GM18909 (cell line): Measurements from ENCODE around the gene MTA3.

Experiments used
- ATAC-seq: cut with Tn5 transposase; IDR thresholded peaks from one replicate; pipeline ENCODE4 v1.9.1; 2021; ENCODE audit warnings: mild to moderate bottlenecking; ENCODE audit not compliant: unreplicated experiment, poor library complexity

The MTA3 gene

DNA sequence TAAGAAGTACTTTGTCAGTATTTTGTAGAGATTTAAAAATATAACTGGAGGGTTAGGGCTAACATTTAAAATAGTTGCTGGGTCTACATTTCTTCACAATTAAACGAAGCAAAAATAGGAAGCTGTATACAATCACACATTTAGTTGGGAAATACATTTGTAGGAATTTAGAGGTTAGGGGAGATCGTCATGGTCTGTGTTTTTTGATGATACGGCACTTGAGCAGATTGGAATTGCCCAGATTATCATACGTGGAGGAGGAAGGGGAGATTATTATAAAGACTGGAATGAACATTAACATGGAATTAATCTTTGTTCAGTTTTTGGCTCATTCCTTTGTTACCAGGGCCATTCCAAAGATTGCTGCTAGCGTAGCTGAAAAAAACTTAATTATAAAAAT is 84.6 kb downstream of the MTA3 start:
- no peak for ATAC-seq

DNA sequence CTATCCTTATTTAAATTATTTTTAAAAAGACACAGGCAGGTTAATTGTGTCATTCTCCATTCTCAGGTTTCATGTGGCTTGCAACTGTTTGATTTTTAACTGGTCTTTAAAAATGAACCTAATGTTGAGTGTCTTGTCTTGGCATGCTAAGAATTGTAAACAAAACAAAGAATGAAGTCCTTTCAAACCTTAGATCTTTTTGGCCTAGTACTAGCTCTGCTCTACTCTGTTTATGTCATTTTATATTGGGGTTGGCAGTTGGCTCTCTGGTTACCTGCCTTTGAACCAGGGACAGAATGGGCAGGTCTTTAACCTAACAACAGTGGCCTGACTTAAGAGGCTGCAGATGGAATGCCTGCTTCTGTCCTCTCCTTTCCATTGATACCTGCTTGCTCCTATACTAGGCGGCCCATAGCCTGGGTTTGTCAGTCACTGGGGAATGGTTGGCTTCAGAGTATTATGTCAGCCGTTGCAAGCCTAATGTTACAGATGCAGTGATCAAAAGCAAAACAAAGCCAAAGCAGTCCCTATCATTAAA is 85.5 kb downstream of the MTA3 start:
- ATAC-seq = no peak

DNA sequence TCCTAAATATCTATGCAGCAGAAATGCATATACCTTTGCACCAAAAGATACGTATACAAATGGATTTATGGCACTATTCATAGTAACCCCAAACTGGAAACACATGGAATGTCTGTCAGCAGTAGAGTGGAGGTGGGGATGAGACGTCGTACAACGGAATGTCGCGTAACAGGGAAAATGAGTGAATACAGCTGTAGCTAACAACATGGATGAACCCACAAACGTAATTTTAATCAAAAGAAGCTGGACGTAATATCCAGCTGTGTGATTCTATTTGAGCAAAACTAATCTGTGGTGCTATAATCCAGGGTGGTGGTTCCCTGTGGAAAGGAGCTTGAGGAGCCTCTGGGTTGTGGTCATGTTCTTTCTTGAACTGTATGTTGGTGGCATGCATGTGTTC is 89.9 kb downstream of the MTA3 start:
- ATAC-seq = no peak

DNA sequence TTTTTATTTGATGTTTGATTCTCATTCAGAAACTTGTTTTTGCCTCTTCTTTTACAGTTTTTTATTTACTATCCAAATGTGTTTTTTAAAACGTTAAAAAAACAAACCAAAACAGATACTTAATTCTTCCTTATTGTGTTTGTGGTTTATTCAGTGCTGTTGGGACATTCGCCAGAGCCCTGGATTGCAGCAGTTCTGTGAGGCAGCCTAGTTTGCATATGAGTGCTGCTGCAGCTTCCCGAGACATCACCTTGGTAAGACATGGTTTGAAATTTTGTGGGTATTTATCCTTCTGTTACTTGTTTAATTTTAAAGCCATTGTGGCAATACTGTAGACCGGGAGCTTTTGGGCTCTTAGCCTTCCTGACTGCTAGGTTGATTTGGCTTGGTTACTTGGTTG is 91.2 kb downstream of the MTA3 start:
- no peak for ATAC-seq

DNA sequence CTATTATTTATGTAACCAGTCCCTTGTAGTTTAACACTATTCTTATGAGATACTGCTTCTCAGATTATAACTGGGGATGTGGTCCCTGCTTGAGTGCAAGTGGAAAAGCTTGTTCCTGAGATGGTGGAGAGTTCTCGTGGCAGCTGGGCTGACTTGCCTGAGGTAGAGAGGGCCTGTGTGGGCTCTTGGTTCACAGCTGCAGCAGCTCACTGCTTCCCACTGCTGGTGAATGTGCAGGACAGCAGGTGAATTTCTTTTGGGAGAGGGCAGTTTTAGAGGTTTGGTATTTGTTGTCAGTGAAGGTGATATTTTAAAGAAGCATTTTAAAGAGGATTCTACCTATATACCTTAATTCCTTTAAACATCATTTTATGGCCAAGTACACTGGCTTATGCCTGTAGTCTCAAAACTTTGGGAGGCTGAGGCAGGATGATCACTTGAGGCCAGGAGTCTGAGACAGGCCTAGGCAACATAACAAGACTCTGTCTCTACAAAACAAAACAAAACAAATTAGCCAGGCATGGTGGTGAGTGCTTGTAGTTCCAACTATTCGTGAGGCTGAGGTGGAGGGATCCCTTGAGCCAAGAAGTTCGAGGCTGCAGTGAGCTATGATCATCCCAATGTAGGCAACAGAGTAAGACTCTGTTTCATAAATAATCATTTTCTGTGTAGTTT is 94.8 kb downstream of the MTA3 start:
- peak; percentile 86 for ATAC-seq

DNA sequence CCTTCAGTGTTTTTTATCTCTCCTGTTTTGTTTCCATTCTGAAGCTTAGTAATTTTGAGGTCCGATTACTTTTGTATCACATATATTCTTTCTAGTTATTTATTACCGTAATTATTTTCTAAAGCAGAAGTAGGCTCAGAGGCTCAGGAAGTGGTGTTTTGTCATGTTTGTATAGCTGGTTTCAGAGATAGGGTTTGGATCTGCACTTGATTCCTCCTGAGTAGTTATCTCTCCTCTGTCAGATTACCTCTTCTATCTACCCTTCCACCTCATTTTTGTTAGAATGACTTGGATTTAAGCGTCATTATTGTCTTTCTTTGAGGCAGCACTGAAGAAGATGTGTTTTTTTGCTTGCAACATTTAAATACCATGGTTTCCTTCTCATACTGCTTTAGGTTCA is 95.4 kb downstream of the MTA3 start:
- peak; percentile 77 for ATAC-seq

DNA sequence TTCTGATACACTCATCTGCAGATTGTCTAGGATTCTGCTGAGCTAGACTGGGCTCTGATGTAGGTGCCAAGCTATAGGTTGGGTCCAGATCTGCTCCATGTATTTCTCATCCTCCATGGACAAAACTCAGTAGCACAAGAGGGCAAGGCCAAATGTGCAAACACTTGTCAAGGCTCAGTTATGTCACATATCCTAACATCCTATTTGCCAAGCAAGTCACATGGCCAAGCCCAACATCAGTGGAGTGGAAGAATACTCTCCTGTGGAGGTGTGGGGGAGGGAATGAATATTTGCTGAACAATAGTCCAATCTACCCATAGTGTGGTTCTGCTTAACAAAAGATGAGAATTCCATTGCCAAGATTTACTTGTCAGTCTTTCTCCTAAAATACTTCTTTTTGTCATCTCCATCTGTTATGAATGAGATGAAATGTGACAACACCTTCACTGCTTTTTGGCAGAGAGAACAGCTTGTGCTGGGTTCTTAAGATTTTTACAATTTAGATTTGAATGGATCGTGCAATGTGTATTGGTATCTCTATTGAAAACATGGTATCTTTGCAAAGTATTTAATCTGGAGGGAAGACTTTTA is 105.7 kb downstream of the MTA3 start:
- no peak for ATAC-seq

DNA sequence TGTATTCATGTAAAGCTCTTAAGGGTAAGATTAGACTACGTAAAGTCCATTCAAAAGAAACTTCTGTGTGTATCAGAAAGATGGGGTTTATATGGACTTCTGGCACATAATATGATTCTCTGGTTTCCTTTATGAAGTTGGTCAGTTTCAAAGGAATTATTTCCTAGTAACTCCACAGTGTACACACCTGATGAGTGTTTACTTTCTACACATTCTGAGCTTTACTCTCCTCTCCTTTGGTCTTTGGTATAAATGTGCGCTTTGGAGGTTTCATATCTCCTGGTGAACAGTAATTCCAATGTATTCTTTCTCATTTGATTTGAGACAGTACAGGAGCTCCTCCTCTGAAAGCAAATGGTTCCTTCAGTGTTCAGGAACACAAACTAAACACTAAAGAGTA is 107.4 kb downstream of the MTA3 start:
- no peak for ATAC-seq

DNA sequence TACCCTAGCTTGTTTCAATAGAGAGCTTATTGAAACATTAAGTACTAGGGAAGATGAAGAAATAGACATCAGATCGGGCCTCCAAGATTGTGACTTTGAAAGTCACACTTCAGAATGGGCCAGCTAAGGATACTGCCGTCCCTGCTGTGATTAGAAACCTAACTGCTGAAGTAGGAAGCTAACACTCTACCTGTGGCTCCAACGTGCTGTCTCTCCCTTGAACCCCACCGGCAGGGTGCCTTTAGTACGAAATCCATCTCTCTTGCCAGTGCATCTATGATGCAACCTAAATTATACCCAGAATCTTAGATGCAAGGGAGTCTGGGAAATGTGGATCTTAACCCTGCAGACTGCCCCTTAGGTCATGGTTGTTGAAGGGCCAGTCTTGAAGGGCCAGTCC is 116.9 kb downstream of the MTA3 start:
- ATAC-seq = no peak

DNA sequence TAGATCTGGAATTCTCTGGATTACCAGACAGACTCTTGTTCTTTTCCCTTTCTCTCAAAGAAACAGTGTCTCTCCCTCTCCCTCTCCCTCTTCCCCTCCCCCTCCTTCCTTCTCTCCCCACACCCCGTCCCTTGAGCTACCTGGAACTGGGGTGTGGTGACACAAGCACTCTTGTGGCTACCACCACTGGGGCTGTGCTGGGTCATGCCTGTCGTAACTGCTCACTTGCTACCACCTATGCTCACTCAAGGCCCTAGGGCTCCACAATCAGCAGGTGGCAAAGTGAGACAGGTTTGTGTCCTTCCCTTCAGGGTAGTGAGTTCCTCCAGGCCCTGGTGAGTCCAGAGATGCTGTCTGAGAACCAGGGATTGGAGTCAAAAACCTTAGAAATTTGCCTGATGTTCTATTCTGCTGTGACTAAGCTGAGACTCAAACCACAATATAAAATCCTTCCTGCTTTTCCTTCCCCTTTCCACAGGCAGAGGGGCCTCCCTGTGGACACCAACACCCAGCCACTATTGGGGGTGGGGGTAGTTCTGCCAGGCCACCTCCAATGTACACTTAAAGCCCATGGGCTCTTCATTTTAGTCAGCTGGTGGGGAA is 124.7 kb downstream of the MTA3 start:
- ATAC-seq = no peak

DNA sequence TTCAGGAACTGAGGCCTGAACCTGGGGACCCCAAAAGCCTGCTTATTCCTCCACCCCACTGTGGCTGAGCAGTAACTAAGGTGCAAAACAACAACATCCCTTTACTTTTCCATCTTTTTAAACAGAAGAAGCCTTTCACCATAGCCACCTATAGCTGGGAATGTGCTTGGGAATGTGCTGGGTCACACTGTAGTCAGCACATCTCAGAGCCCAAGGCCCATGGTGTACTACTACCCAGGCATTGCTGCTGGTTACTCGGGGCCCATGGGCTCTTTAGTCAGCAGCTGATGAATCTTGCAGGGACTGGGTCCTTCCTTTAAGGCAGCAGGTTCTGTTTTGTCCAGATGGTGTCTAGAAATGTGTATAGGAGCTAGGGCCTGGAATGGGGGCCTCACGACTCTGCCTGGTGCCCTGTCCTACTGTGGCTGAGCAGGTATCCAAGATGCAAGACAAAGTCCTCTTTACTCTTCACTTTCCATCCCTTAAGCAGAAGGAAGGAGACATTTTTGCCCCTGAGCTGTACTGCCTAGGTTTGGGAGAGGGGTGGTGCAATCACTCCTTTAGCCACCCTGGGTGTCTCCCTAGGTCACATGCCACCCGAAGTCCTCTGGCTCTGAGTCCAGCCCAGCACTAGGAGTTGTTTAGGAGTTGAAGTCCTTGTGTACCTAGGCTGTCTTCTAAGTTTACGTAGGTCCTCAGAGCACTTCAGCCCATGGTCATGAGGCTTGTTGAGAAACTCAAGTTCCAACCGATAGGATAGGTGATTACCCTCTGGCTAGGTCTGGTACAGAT is 125.5 kb downstream of the MTA3 start:
- no peak for ATAC-seq

DNA sequence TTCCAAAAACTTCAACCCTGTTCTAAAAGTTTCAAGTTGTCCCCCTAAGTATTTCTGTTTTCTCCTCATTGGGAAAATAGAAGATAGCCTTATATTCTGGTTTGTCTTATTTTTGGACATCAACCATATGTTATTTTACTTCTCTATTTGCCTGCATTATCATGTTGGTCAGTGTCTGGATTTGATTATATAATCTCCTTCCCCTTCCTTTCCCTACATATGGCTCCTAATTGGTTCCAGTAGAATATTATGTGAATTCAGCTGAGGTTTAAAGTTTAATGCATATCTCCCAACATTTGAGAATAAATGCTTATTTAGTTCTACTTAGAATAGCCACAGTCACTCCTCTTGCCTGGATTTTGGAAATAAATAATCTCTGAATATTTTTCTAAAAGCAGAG is 128.6 kb downstream of the MTA3 start:
- ATAC-seq = no peak

DNA sequence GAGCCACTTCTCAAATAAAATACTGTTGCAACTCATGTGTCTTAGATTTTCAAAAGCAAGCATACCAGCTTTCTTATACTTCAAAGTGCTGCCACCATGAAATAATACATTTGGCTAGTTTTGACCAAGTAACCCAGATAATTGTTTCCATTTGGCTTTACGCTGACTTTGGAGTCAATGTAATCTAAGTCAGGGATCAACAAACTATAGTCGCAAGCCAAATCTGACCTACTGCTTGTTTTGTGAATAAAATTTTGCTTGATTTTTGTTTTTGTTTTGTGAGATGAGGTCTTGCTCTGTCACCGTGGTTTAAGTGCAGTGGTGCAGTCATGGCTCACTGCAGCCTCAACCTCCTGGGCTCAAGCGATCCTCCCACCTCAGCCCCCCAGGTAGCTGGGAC is 130.5 kb downstream of the MTA3 start:
- no peak for ATAC-seq

DNA sequence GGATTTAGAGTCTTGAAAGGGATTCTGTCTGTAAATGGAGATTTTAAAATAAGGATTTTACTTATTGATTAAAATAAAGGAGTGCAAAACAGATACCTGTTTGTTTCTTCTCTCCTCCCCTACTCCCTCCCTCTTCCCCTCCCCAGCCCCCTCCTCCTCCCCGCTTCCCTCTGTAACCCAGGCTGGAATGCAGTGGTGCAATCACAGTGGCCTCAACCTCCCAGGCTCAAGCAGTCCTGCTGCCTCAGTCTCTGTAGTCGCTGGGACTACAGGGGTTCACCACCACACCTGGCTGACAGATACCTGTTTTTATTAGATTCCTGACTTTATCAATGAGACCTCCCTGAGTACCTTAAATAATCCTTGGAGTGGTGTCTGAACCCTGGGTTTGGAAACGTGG is 138.4 kb downstream of the MTA3 start:
- ATAC-seq = no peak

DNA sequence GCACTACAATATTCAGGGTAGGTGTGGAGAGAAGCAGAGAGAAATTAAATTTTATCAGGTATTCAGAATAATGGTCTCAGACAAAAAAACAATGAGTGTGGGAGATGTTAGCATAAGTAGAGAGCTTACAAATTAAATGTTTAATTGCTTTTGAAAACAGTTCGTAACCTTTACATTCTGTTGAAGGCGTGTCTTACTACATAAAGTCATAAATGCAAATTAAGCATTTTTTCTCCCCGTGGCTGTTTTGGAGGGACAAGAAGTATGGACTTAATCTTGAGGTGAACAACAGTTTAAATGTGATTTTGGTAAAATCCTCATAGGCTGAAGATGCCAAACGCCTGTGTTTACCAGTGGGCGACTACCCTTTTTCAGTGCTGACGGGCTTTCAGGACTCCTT is 139.7 kb downstream of the MTA3 start:
- no peak for ATAC-seq

DNA sequence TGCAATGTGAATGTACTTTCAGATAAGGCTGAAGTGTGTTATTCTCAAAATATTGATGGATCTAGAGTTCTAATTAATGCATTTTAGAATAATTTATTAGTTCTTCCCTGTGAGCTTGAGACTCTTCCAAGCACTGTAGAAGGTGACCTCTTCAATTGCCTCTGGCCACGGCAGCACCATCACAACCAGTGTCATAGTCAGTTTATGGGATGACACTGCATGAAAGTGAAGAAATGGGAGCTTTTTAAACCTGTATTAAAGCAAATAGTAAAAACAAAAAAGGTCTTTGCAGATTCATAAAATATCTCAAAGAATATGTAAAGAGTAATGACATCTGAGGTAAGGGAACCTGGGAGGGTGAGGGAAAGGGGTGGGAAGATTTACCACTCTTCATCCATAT is 143.5 kb downstream of the MTA3 start:
- no peak for ATAC-seq

DNA sequence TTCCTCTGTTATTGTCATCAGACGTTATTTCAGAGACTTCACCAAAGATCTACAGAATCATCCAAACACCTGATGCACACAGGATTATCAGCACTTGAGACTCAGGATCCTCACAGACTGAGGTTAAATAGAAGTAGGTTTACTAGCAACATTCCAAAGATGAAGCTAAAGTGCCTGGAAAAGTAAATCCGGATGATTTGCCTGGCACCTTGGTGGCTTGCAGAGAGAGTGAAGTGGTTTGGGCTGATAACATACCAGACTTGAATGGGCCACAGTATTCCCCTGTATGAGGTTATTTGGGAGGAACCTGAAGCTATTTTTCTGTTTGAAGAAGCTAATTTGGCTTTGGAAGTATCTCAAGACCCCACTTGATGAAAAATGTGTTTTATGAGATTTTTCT is 144.5 kb downstream of the MTA3 start:
- no peak for ATAC-seq

DNA sequence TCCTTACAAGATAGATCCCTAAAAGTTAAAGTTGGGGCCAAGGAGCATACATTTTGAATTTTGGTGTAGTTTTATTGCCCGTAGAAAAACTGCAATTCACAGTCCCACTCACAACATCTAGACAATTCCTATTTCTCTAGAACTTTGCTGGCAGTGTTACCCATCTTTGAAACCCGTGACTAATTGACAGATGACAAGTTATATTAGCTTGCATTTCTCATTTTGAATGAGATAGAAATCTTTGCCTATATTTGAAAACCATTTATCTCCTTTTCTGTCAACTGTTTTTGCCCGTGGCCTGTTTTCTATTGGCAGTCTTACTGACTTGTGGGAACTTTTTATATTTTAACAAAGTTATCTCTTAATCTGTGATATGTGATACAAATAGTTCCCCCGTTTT is 145.5 kb downstream of the MTA3 start:
- no peak for ATAC-seq

DNA sequence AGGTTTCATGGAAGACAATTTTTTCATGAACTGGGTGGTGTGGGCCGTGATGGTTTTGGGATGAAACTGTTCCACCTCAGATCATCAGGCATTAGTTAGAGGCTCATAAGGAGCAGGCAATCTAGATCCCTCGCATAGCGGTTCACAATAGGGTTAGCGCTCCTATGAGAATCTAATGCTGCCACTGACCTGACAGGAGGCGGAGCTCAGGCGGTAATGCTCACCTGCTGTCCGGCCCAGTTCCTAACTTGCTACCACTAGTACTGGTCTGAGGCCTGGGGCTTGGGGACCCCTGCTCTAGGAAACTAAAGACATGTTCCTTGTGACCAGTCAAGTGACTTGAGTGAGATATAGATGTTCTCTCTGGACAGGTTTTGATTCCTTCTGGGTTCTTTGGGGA is 146.3 kb downstream of the MTA3 start:
- no peak for ATAC-seq

DNA sequence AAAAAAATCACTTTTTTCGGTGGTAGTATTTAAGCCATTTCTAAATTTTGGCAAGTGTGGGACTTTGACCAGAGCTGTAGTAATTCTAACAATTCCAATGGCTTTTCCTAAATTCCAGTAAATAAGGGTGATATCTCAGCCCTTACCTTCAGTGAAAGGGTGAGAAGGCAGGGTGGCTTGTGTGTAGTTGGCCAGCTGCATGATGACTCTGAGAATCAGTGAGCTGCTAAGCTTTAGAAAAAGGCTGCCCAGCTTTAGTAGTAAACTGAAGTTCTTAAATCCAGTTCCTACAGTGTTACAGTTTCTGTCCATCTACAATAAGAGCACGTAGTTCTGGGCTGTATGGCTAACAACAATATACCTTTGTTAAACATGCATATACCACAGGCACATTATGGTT is 153.5 kb downstream of the MTA3 start:
- no peak for ATAC-seq
